H1 (cell line): ENCODE results near the gene AGAP3. TPM values are rescaled to one million over a fixed set of nuclear protein-coding genes. Genes with fewer than 3 reads are reported as not detected.

Experiments used
- BCL11A ChIP-seq, 2 experiments: IDR thresholded peaks; one replicate each; pipeline ENCODE4 v1.6.1; 2011; ENCODE audit warnings: low read depth in 2 of 2, low read length in 2 of 2, mild to moderate bottlenecking in 2 of 2
- polyA plus RNA-seq, 7 experiments: library from polyadenylated mRNA; depleted of rRNA in 3 of 7; stranded (reverse) in 5 of 7; unstranded in 2 of 7; fragments of >200 nt in 5 of 7; fragments of 200-250 nt in 2 of 7; gene quantifications; 1 replicate in 5 of 7; 2 replicates in 1 of 7; 4 replicates in 1 of 7; pipeline versions ENCODE4 v1.2.1 to v1.2.3, GENCODE V29; 2011 to 2013; ENCODE audit warnings: missing spikeins in 2 of 7, mixed read lengths in 2 of 7
- total RNA-seq: library from RNA; stranded (reverse); fragmentation: NEBNext Ultra II Directional; extraction: Animal tissue kit (Norgen Biotek cat#: 25700); gene quantifications from 2 replicates; pipeline ENCODE4 v1.2.1, GENCODE V29; 2021
- TF ChIP-seq, protein P1 (sequence below), 3 experiments: IDR thresholded peaks; 1 replicate in 2 of 3; 2 replicates in 1 of 3; pipeline versions ENCODE4 v1.5.1 to v1.6.1; 2011; ENCODE audit warnings: low read length in 3 of 3, mild to moderate bottlenecking in 3 of 3, inconsistent platforms in 2 of 3, low read depth in 1 of 3, moderate library complexity in 1 of 3; ENCODE audit not compliant: insufficient read depth in 1 of 3; ENCODE audit errors: control extremely low read depth in 1 of 3
- TF ChIP-seq, protein P2 (sequence below): IDR thresholded peaks from 2 replicates; pipeline ENCODE4 v1.6.1; 2011; ENCODE audit warnings: low read depth, mild to moderate bottlenecking, low read length; ENCODE audit not compliant: insufficient read depth

Gene AGAP3
- total and polyA plus RNA-seq, 2 of the 8 experiments (the other 6 are each of a cell fraction or from before 2014, with no cell fraction given) = 66.4 to 120 TPM

DNA sequence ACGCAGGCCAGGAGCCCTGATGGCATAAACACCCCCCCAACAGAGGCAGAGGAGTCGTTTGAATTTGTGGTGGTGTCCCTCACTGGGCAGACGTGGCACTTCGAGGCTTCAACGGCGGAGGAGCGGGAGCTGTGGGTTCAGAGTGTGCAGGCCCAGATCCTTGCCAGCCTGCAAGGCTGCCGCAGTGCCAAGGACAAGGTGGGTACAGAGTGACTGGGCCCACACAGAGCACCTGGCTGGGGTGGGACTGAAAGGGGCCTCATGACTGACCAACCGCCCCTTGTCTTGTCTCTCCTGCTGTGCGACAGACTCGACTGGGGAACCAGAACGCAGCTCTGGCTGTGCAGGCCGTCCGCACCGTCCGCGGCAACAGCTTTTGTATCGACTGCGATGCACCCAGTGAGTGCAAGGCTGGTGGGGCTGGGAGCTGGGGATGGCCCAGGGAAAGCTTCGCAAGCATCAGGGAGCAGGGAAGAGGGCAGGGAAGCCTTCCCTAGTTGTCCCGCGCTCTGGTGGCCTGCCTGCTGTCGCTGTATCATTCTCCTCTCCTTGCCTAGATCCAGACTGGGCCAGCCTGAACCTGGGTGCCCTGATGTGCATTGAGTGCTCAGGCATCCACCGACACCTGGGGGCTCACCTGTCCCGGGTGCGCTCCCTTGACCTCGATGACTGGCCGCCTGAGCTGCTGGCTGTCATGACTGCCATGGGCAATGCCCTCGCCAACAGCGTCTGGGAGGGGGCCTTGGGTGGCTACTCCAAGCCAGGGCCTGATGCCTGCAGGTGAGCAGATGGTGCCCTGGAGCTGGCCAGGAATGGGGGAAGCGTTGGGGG lies 55.8 kb downstream of the AGAP3 start (continued):
- TF ChIP-seq, protein P1, sequence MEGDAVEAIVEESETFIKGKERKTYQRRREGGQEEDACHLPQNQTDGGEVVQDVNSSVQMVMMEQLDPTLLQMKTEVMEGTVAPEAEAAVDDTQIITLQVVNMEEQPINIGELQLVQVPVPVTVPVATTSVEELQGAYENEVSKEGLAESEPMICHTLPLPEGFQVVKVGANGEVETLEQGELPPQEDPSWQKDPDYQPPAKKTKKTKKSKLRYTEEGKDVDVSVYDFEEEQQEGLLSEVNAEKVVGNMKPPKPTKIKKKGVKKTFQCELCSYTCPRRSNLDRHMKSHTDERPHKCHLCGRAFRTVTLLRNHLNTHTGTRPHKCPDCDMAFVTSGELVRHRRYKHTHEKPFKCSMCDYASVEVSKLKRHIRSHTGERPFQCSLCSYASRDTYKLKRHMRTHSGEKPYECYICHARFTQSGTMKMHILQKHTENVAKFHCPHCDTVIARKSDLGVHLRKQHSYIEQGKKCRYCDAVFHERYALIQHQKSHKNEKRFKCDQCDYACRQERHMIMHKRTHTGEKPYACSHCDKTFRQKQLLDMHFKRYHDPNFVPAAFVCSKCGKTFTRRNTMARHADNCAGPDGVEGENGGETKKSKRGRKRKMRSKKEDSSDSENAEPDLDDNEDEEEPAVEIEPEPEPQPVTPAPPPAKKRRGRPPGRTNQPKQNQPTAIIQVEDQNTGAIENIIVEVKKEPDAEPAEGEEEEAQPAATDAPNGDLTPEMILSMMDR (IDR thresholded peaks at IDR 0.05; ENCODE audit: control extremely low read depth in 1 of 3, insufficient read depth in 1 of 3, low read depth in 1 of 3, low read length in 3 of 3) = no peak
- no peak for TF ChIP-seq BCL11A (IDR thresholded peaks at IDR 0.05; ENCODE audit: low read depth in 2 of 2, low read length in 2 of 2)
- TF ChIP-seq, protein P2, sequence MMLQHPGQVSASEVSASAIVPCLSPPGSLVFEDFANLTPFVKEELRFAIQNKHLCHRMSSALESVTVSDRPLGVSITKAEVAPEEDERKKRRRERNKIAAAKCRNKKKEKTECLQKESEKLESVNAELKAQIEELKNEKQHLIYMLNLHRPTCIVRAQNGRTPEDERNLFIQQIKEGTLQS = no peak
